Hepatocyte (in vitro differentiated cells): ENCODE measurements around the gene AGBL5.

ENCODE experiments used
- CTCF ChIP-seq: fragments of 200-600 bp; sonication (generic); IDR thresholded peaks from 2 replicates; pipeline ENCODE4 v1.5.1; 2016; ENCODE audit warnings: antibody characterized with exemption, mild to moderate bottlenecking; ENCODE audit not compliant: poor library complexity
- EZH2 ChIP-seq: fragments of 200-600 bp; sonication (generic); IDR thresholded peaks from 2 replicates; pipeline ENCODE4 v1.6.1; 2016; ENCODE audit warnings: antibody characterized with exemption, mild to moderate bottlenecking, borderline replicate concordance
- EZH2phosphoT487 ChIP-seq: fragments of 200-600 bp; sonication (generic); IDR thresholded peaks from one replicate; pipeline ENCODE4 v1.6.1; 2018; ENCODE audit warnings: antibody characterized with exemption, mild to moderate bottlenecking, low read depth, moderate library complexity; ENCODE audit not compliant: unreplicated experiment, severe bottlenecking

- TF ChIP-seq CTCF (no peak), EZH2phosphoT487 (no peak), EZH2 (no peak)
Measured at GRCh38 chr2:27084297-27085061, 33.0 kb downstream of the AGBL5 start.
